Vagina (tissue), 2 donors: Measurements from ENCODE around the gene JADE1.

ENCODE experiments used
- POLR2A ChIP-seq, 2 donors: fragments of 450-650 bp; IDR thresholded peaks; one replicate each; pipeline ENCODE4 v1.6.1; 2017; ENCODE audit warnings: antibody characterized with exemption in 2 of 2, mild to moderate bottlenecking in 2 of 2, moderate library complexity in 2 of 2
- POLR2AphosphoS5 ChIP-seq, 2 donors: sonication (generic); formaldehyde crosslinking; IDR thresholded peaks; one replicate each; pipeline ENCODE4 v1.9.0; 2017; ENCODE audit warnings: antibody characterized with exemption in 2 of 2, mild to moderate bottlenecking in 2 of 2, low read depth in 1 of 2; ENCODE audit not compliant: insufficient read depth in 1 of 2
- TF ChIP-seq, protein P1 (sequence below), 3 experiments: fragments of 450-650 bp in 2 of 3; fragments of 200-600 bp in 1 of 3; sonication (generic) in 1 of 3; IDR thresholded peaks; one replicate each; pipeline ENCODE4 v1.5.1; 2017 to 2019; ENCODE audit warnings: antibody characterized with exemption in 3 of 3, mild to moderate bottlenecking in 2 of 3, moderate library complexity in 2 of 3

- TF ChIP-seq POLR2A (IDR thresholded peaks at IDR 0.05), result no peak
- TF ChIP-seq, protein P1, sequence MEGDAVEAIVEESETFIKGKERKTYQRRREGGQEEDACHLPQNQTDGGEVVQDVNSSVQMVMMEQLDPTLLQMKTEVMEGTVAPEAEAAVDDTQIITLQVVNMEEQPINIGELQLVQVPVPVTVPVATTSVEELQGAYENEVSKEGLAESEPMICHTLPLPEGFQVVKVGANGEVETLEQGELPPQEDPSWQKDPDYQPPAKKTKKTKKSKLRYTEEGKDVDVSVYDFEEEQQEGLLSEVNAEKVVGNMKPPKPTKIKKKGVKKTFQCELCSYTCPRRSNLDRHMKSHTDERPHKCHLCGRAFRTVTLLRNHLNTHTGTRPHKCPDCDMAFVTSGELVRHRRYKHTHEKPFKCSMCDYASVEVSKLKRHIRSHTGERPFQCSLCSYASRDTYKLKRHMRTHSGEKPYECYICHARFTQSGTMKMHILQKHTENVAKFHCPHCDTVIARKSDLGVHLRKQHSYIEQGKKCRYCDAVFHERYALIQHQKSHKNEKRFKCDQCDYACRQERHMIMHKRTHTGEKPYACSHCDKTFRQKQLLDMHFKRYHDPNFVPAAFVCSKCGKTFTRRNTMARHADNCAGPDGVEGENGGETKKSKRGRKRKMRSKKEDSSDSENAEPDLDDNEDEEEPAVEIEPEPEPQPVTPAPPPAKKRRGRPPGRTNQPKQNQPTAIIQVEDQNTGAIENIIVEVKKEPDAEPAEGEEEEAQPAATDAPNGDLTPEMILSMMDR (IDR thresholded peaks at IDR 0.05), result no peak
- TF ChIP-seq POLR2AphosphoS5 (IDR thresholded peaks at IDR 0.05; ENCODE audit: insufficient read depth in 1 of 2, low read depth in 1 of 2), result no peak
Measured at GRCh38 chr4:128855621-128856020, 46.1 kb downstream of the JADE1 start.
